Astrocyte (in vitro differentiated cells and primary cell): ENCODE measurements around the gene GRAP2. TPM values are rescaled to one million over a fixed set of nuclear protein-coding genes. Genes with fewer than 3 reads are reported as not detected.

Experiments
- DNase-seq: peaks from one replicate; pipeline ENCODE4 v3.0.0-alpha.2; 2010; ENCODE audit warnings: low read depth
- FAIRE-seq: peaks from 2 replicates; lab custom pipeline; 2011; peaks lifted over from hg19 to GRCh38; lab: Jason Lieb, UNC
- H2AFZ ChIP-seq: 2 replicates; pipeline ENCODE4 v1.6.0; 2012; ENCODE audit warnings: low read depth, low read length, inconsistent platforms
- H3K27ac ChIP-seq: 2 replicates; pipeline ENCODE4 v1.5.1; 2011; ENCODE audit warnings: low read depth, low read length, inconsistent platforms
- H3K27me3 ChIP-seq: 2 replicates; pipeline ENCODE4 v1.6.0; 2011; ENCODE audit warnings: low read length, inconsistent platforms; ENCODE audit not compliant: insufficient read depth
- H3K36me3 ChIP-seq: 2 replicates; pipeline ENCODE4 v1.5.1; 2011; ENCODE audit warnings: low read length, inconsistent platforms; ENCODE audit not compliant: insufficient read depth
- H3K4me1 ChIP-seq: 2 replicates; pipeline ENCODE4 v1.5.1; 2011; ENCODE audit warnings: low read length, inconsistent platforms; ENCODE audit not compliant: insufficient read depth
- H3K4me2 ChIP-seq: 2 replicates; pipeline ENCODE4 v1.6.0; 2012; ENCODE audit warnings: low read length, inconsistent platforms
- H3K4me3 ChIP-seq: 2 replicates; pipeline ENCODE4 v1.5.1; 2011; ENCODE audit warnings: low read depth, mild to moderate bottlenecking, low read length, inconsistent platforms; ENCODE audit not compliant: insufficient read depth
- H3K79me2 ChIP-seq: 2 replicates; pipeline ENCODE4 v1.6.0; 2012; ENCODE audit warnings: mild to moderate bottlenecking, low read length, inconsistent platforms; ENCODE audit not compliant: insufficient read depth
- H3K9ac ChIP-seq: 2 replicates; pipeline ENCODE4 v1.6.0; 2012; ENCODE audit warnings: mild to moderate bottlenecking, low read length, inconsistent platforms
- H3K9me3 ChIP-seq: 2 replicates; pipeline ENCODE4 v1.5.1; 2012; ENCODE audit warnings: low read depth, mild to moderate bottlenecking, low read length, inconsistent platforms; ENCODE audit not compliant: insufficient read depth
- H4K20me1 ChIP-seq: 2 replicates; pipeline ENCODE4 v1.6.0; 2012; ENCODE audit warnings: low read length, inconsistent platforms; ENCODE audit not compliant: insufficient read depth
- H3K27ac Mint-ChIP-seq: one replicate; pipeline ENCODE4 v1.8.0; 2021; ENCODE audit warnings: mild to moderate bottlenecking, mixed read lengths; ENCODE audit not compliant: unreplicated experiment
- H3K27me3 Mint-ChIP-seq: one replicate; pipeline ENCODE4 v1.8.0; 2021; ENCODE audit warnings: low read depth, mixed read lengths; ENCODE audit not compliant: unreplicated experiment
- H3K36me3 Mint-ChIP-seq: one replicate; pipeline ENCODE4 v1.8.0; 2021; ENCODE audit warnings: low read depth, mixed read lengths; ENCODE audit not compliant: unreplicated experiment
- H3K4me1 Mint-ChIP-seq: one replicate; pipeline ENCODE4 v1.8.0; 2021; ENCODE audit warnings: low read depth, mixed read lengths; ENCODE audit not compliant: unreplicated experiment
- H3K4me3 Mint-ChIP-seq: one replicate; pipeline ENCODE4 v1.8.0; 2021; ENCODE audit warnings: mild to moderate bottlenecking, moderate library complexity, mixed read lengths; ENCODE audit not compliant: unreplicated experiment
- H3K9me3 Mint-ChIP-seq: one replicate; pipeline ENCODE4 v1.8.0; 2021; ENCODE audit warnings: mild to moderate bottlenecking, mixed read lengths; ENCODE audit not compliant: unreplicated experiment
- CTCF ChIP-seq: IDR thresholded peaks from 2 replicates; pipeline ENCODE4 v1.5.1; 2011; ENCODE audit warnings: low read depth, mild to moderate bottlenecking, inconsistent platforms, low read length, moderate library complexity; ENCODE audit not compliant: insufficient read depth
- EZH2 ChIP-seq: IDR thresholded peaks from 2 replicates; pipeline ENCODE4 v1.6.1; 2012; ENCODE audit warnings: mild to moderate bottlenecking, low read length, inconsistent platforms; ENCODE audit not compliant: insufficient read depth
- total RNA-seq: library from RNA; stranded (reverse); gene quantifications from 2 replicates; pipeline ENCODE4 v1.2.1, GENCODE V29; 2021

The GRAP2 gene
- total RNA-seq, 1 donor from 2014 or later, result 0.23 TPM

DNA sequence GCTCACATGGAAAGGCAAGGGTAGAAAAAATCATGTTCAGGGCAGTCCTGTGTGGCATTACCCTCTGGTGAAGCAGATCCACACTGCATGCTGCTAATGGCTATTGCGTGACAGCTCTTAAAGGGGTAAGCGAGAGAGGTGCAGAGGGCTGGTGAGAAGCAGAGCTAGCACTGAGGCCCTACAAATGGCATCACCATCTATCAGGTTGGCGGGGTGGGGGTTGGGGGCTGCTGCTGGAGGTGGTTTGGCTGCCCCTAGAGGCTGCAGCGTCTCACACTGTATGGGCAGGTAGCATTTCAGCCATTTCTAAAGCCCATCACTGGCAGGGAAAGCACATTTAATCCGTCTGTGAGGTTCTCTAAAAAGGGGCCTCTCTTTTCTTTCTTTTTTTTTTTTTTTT is 42.5 kb downstream of the GRAP2 start:
- peaks cover 12% of the 10 kb centered on the region for H3K4me1 Mint-ChIP-seq

DNA sequence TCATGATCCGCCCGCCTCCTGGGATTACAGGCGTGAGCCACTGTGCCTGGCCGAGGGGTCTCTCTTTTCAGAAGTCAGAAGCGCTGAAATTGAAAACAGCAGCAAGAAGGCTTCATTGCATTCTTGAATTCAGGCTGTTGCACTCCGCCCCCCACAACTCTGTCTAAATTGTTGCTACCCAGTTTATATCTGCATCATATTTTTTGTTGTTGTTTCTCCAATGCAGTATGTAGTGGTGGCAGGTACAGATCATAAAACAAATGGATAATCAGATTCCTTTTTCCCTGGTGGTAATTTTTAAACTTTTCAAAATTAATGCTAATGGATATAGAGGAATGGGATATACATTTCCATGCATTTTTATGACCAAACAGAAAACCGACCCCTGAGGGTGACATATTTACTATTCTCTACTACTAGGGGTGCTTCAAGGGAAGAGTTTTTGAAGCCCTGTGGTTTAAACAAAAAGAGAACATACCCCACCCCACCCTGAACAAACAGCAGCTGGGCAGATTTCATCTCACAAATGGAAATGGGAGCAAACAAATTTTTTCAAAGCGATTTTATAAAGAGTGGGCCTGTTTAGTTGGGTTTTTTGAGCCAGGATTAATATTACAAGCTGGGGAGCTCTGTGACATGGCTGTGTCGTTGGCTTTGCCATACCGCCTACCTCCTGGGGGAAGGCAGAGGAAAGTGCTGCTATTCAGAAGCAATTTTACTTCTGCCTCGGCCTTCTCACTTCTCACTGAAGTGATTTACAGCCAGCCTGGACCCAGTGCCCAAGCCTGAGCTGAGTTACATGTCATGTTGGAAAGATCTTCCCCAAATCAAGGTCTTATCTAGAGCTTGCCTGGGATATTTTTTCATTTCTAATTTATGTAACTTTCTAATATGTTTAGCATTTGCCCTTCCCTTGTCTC is 43.3 kb downstream of the GRAP2 start:
- no peak overlapping the region for H3K9ac ChIP-seq
- peak overlapping the region; percentile 6 for H3K27ac Mint-ChIP-seq
- no peaks in the 10 kb centered on the region for H3K4me1 ChIP-seq
- no peak for TF ChIP-seq EZH2
- TF ChIP-seq CTCF, result no peak
- no peaks in the 10 kb centered on the region for H4K20me1 ChIP-seq
- no peak overlapping the region for H3K4me3 ChIP-seq
- H3K27me3 Mint-ChIP-seq, result no peaks in the 10 kb centered on the region
- H3K4me1 Mint-ChIP-seq, result peaks cover 18% of the 10 kb centered on the region
- no peaks in the 10 kb centered on the region for H3K9me3 Mint-ChIP-seq
- no peaks in the 10 kb centered on the region for H3K36me3 Mint-ChIP-seq
- no peak overlapping the region for H3K4me2 ChIP-seq
- no peaks in the 10 kb centered on the region for H3K36me3 ChIP-seq
- no peak overlapping the region for H2AFZ ChIP-seq
- FAIRE-seq (no peak), DNase-seq (no peak)
- H3K9me3 ChIP-seq, result no peaks in the 10 kb centered on the region
- H3K27me3 ChIP-seq, result peaks cover 6% of the 10 kb centered on the region
- no peaks in the 10 kb centered on the region for H3K79me2 ChIP-seq
- no peak overlapping the region for H3K27ac ChIP-seq
- H3K4me3 Mint-ChIP-seq, result no peak overlapping the region

More for the DNA sequence above, 42.5 kb downstream of the GRAP2 start:
- Mint-ChIP-seq H3K27me3 (no peaks in the 10 kb centered on the region), H3K9me3 (no peaks in the 10 kb centered on the region), H3K27ac (no peak overlapping the region), H3K4me3 (no peak overlapping the region), H3K36me3 (no peaks in the 10 kb centered on the region)
- Histone ChIP-seq H3K4me2 (no peak overlapping the region), H3K27ac (no peak overlapping the region), H3K79me2 (no peaks in the 10 kb centered on the region), H4K20me1 (no peaks in the 10 kb centered on the region), H3K4me3 (no peak overlapping the region), H3K9ac (no peak overlapping the region), H3K36me3 (no peaks in the 10 kb centered on the region), H3K4me1 (no peaks in the 10 kb centered on the region), H2AFZ (no peak overlapping the region), H3K27me3 (peaks cover 4% of the 10 kb centered on the region), H3K9me3 (no peaks in the 10 kb centered on the region)
- DNase-seq (no peak), FAIRE-seq (no peak)
- TF ChIP-seq EZH2, result no peak
- no peak for TF ChIP-seq CTCF

- no peaks in the 10 kb centered on the region for H3K79me2 ChIP-seq
- Mint-ChIP-seq H3K27ac (no peak overlapping the region), H3K4me3 (no peak overlapping the region), H3K27me3 (peaks cover 4% of the 10 kb centered on the region), H3K36me3 (no peaks in the 10 kb centered on the region), H3K4me1 (peaks cover 9% of the 10 kb centered on the region), H3K9me3 (no peaks in the 10 kb centered on the region)
- TF ChIP-seq CTCF (no peak), EZH2 (no peak)
- no peak overlapping the region for H3K4me2 ChIP-seq
- no peak overlapping the region for H3K9ac ChIP-seq
- H3K36me3 ChIP-seq, result no peaks in the 10 kb centered on the region
- H4K20me1 ChIP-seq, result no peaks in the 10 kb centered on the region
- no peak overlapping the region for H3K27ac ChIP-seq
- no peak overlapping the region for H2AFZ ChIP-seq
- peaks cover 13% of the 10 kb centered on the region for H3K27me3 ChIP-seq
- H3K9me3 ChIP-seq, result no peaks in the 10 kb centered on the region
- no peak overlapping the region for H3K4me3 ChIP-seq
- no peaks in the 10 kb centered on the region for H3K4me1 ChIP-seq
- DNase-seq, result no peak
- FAIRE-seq, result no peak
These were observed 45.2 kb downstream of the GRAP2 start for GRCh38 chr22:39946126-39946502.
